ENCODE measurements around the gene ESPN.

GRCh38 chr1:6384962-6385361 is 39.6 kb upstream of the ESPN start:
- TF ChIP-seq TAF1 (IDR thresholded peaks at IDR 0.05; ENCODE audit: low read depth, low read length), result no peak
- no peak for TF ChIP-seq POLR2A (IDR thresholded peaks at IDR 0.05; ENCODE audit: low read depth, low read length)
- TF ChIP-seq POLR2AphosphoS5 (IDR thresholded peaks at IDR 0.05; ENCODE audit: low read depth, low read length), result no peak
- TF ChIP-seq SPI1 (IDR thresholded peaks at IDR 0.05; ENCODE audit: low read depth, low read length), result no peak

All from GM12891 (cell line).